HCT116 (cell line): ENCODE data around the gene CHI3L2. TPM values are rescaled to one million over a fixed set of nuclear protein-coding genes. Genes with fewer than 3 reads are reported as not detected.

Experiments
- ATAC-seq: fragments of 200-7000 bp; cut with Tn5 transposase; 2 replicates; pipeline ENCODE4 v1.9.1; 2020; ENCODE audit warnings: mild to moderate bottlenecking, moderate library complexity
- BruUV-seq: library from RNA; stranded (reverse); fragments of 400-500 nt; replicated peaks from 2 replicates; lab custom pipeline; 2021; lab: Mats Ljungman, UMichigan
- CTCF ChIA-PET: fragments of 300-600 bp; sonication (Branson Sonifier 250); formaldehyde crosslinking; loops from one replicate; lab custom pipeline; 2021; ENCODE audit warnings: antibody characterized with exemption; lab: Charles Lee
- POLR2A ChIA-PET: fragments of 300-600, 350-600 bp; sonication (Branson Sonifier 250); formaldehyde crosslinking; loops from one replicate; lab custom pipeline; 2021; ENCODE audit warnings: antibody characterized with exemption; lab: Charles Lee
- RAD21 ChIA-PET, 2 experiments: fragments of 300-600 bp; sonication (Branson Sonifier 250); formaldehyde crosslinking; loops; one replicate each; lab custom pipeline; 2023; ENCODE audit warnings: low total read pairs in 2 of 2; ENCODE audit not compliant: uncharacterized antibody in 2 of 2, unreplicated experiment in 2 of 2, low non-redundant PET in 1 of 2; lab: Charles Lee
- DNase-seq: peaks from one replicate; pipeline ENCODE4 v3.0.0-alpha.2; 2010; ENCODE audit warnings: low read depth, low spot score
- H2AFZ ChIP-seq: fragments of 200-600 bp; shearing (Covaris generic), sonication (generic); 2 replicates; pipeline ENCODE4 v1.6.1; 2017; ENCODE audit warnings: low read depth, mixed run types, mixed read lengths, antibody characterized with exemption, low read length; ENCODE audit not compliant: poor library complexity, severe bottlenecking
- H3K27ac ChIP-seq: 2 replicates; pipeline ENCODE4 v1.5.1; 2012; ENCODE audit warnings: low read depth, low read length
- H3K27me3 ChIP-seq: fragments of 200-600 bp; sonication (generic); 2 replicates; pipeline ENCODE4 v1.6.1; 2016; ENCODE audit warnings: mixed run types, low read length, mixed read lengths; ENCODE audit not compliant: insufficient read depth
- H3K36me3 ChIP-seq, 2 experiments: fragments of 200-500 bp in 1 of 2; fragments of 200-600 bp in 1 of 2; sonication (Bioruptor generic) in 1 of 2; sonication (generic) in 1 of 2; 2 replicates each; pipeline versions ENCODE4 v1.5.1 to v1.6.1; 2014 to 2016; ENCODE audit warnings: low read length in 2 of 2, inconsistent platforms in 1 of 2, mixed read lengths in 1 of 2, mixed run types in 1 of 2; ENCODE audit not compliant: insufficient read depth in 2 of 2, control insufficient read depth in 1 of 2
- H3K4me1 ChIP-seq, 2 experiments: fragments of 200-600 bp in 1 of 2; sonication (generic) in 1 of 2; 2 replicates each; pipeline versions ENCODE4 v1.5.1 to v1.6.1; 2012 to 2017; ENCODE audit warnings: low read length in 2 of 2, inconsistent platforms in 1 of 2, mild to moderate bottlenecking in 1 of 2, mixed read lengths in 1 of 2, mixed run types in 1 of 2, moderate library complexity in 1 of 2; ENCODE audit not compliant: insufficient read depth in 2 of 2, control insufficient read depth in 1 of 2
- H3K4me2 ChIP-seq: fragments of 200-600 bp; sonication (generic); 2 replicates; pipeline ENCODE4 v1.6.1; 2017; ENCODE audit warnings: mixed run types, low read length, mixed read lengths
- H3K4me3 ChIP-seq, 2 experiments: fragments of 200-600 bp in 1 of 2; sonication (generic) in 1 of 2; replicated peaks in 1 of 2; 2 replicates each; pipeline ENCODE4 v1.5.1; 2011 to 2016; ENCODE audit warnings: low read length in 2 of 2, control low read depth in 1 of 2, low read depth in 1 of 2, mild to moderate bottlenecking in 1 of 2, mixed read lengths in 1 of 2, mixed run types in 1 of 2
- H3K79me2 ChIP-seq: fragments of 200-600 bp; sonication (generic); 2 replicates; pipeline ENCODE4 v1.6.1; 2017; ENCODE audit warnings: mild to moderate bottlenecking, mixed run types, low read length, moderate library complexity, mixed read lengths; ENCODE audit not compliant: insufficient read depth
- H3K9ac ChIP-seq: fragments of 200-600 bp; sonication (generic); 2 replicates; pipeline ENCODE4 v1.6.1; 2016; ENCODE audit warnings: low read length, mixed read lengths
- H3K9me2 ChIP-seq: fragments of 200-600 bp; sonication (generic), shearing (Covaris generic); 2 replicates; pipeline ENCODE4 v1.6.1; 2017; ENCODE audit warnings: mixed run types, mild to moderate bottlenecking, moderate library complexity; ENCODE audit not compliant: insufficient read depth
- H3K9me3 ChIP-seq, 2 experiments: fragments of 200-500 bp in 1 of 2; fragments of 200-600 bp in 1 of 2; sonication (Bioruptor generic) in 1 of 2; sonication (generic) in 1 of 2; 2 replicates each; pipeline ENCODE4 v1.6.1; 2014 to 2017; ENCODE audit warnings: low read length in 2 of 2, mixed read lengths in 2 of 2, inconsistent platforms in 1 of 2, low read depth in 1 of 2, mild to moderate bottlenecking in 1 of 2, mixed run types in 1 of 2, moderate library complexity in 1 of 2; ENCODE audit not compliant: control insufficient read depth in 1 of 2, insufficient read depth in 1 of 2
- H4K20me1 ChIP-seq: fragments of 200-600 bp; sonication (generic), shearing (Covaris generic); 2 replicates; pipeline ENCODE4 v1.6.1; 2017; ENCODE audit warnings: mixed run types, mild to moderate bottlenecking, moderate library complexity; ENCODE audit not compliant: insufficient read depth
- CBX3 ChIP-seq: IDR thresholded peaks from 2 replicates; pipeline ENCODE4 v1.6.1; 2012; ENCODE audit warnings: low read depth
- CEBPB ChIP-seq: IDR thresholded peaks from 2 replicates; pipeline ENCODE4 v1.6.1; 2012; ENCODE audit warnings: low read depth
- ELF1 ChIP-seq: IDR thresholded peaks from 2 replicates; pipeline ENCODE4 v1.6.1; 2012; ENCODE audit warnings: low read depth, borderline replicate concordance
- EZH2 ChIP-seq: fragments of 200-600 bp; sonication (generic); IDR thresholded peaks from 2 replicates; pipeline ENCODE4 v1.6.1; 2017; ENCODE audit warnings: antibody characterized with exemption, mixed run types
- EZH2phosphoT487 ChIP-seq: fragments of 200-600 bp; IDR thresholded peaks from 2 replicates; pipeline ENCODE4 v1.6.1; 2018; ENCODE audit warnings: antibody characterized with exemption, borderline replicate concordance
- FOSL1 ChIP-seq: IDR thresholded peaks from 2 replicates; pipeline ENCODE4 v1.6.1; 2012; ENCODE audit warnings: low read depth
- JUND ChIP-seq: IDR thresholded peaks from 2 replicates; pipeline ENCODE4 v1.6.1; 2012
- MAX ChIP-seq: IDR thresholded peaks from 2 replicates; pipeline ENCODE4 v1.6.1; 2012
- POLR2AphosphoS5 ChIP-seq: IDR thresholded peaks from 2 replicates; pipeline ENCODE4 v1.6.1; 2011; ENCODE audit warnings: mild to moderate bottlenecking, low read depth, low read length, moderate library complexity
- RAD21 ChIP-seq: IDR thresholded peaks from 2 replicates; pipeline ENCODE4 v1.6.1; 2012; ENCODE audit warnings: low read depth, mild to moderate bottlenecking
- SIN3A ChIP-seq: IDR thresholded peaks from 2 replicates; pipeline ENCODE4 v1.6.1; 2012; ENCODE audit warnings: low read depth
- SP1 ChIP-seq: IDR thresholded peaks from 2 replicates; pipeline ENCODE4 v1.6.1; 2012; ENCODE audit warnings: low read depth
- SRF ChIP-seq: IDR thresholded peaks from 2 replicates; pipeline ENCODE4 v1.6.1; 2012; ENCODE audit warnings: low read depth
- TCF7L2 ChIP-seq: IDR thresholded peaks from 2 replicates; pipeline ENCODE4 v1.7.0; 2011; ENCODE audit warnings: borderline replicate concordance, inconsistent platforms; ENCODE audit not compliant: insufficient read depth, insufficient read length; ENCODE audit errors: extremely low read depth
- YY1 ChIP-seq: IDR thresholded peaks from 2 replicates; pipeline ENCODE4 v1.6.1; 2011; ENCODE audit warnings: low read length, low read depth, moderate library complexity, mild to moderate bottlenecking; ENCODE audit not compliant: insufficient replicate concordance; ENCODE audit errors: extremely low read depth
- ZFX ChIP-seq: fragments of 450-650 bp; IDR thresholded peaks from 2 replicates; pipeline ENCODE4 v1.6.1; 2017
- ZNF274 ChIP-seq: fragments of 200-500 bp; sonication (Bioruptor generic); IDR thresholded peaks from 2 replicates; pipeline ENCODE4 v1.6.1; 2014; ENCODE audit warnings: mild to moderate bottlenecking, low read depth, low read length, inconsistent platforms
- intact Hi-C: fragments of 100-400 bp; cut with micrococcal nuclease; formaldehyde crosslinking; loops from 2 replicates; pipeline ENCODE4 v1.10.0; 2022
- total RNA-seq: library from RNA; stranded (reverse); gene quantifications from one replicate; pipeline ENCODE4 v1.2.1, GENCODE V29; 2021; ENCODE audit not compliant: unreplicated experiment
- TF ChIP-seq, protein P1 (sequence below): IDR thresholded peaks from 2 replicates; pipeline ENCODE4 v1.6.1; 2012; ENCODE audit warnings: low read depth
- TF ChIP-seq, protein P2 (sequence below): IDR thresholded peaks from 2 replicates; pipeline ENCODE4 v1.6.1; 2011; ENCODE audit warnings: mild to moderate bottlenecking, low read length, moderate library complexity; ENCODE audit not compliant: insufficient replicate concordance; ENCODE audit errors: extremely low read depth

CHI3L2 gene
- total RNA-seq, 1 experiment from 2014 or later: not detected

DNA sequence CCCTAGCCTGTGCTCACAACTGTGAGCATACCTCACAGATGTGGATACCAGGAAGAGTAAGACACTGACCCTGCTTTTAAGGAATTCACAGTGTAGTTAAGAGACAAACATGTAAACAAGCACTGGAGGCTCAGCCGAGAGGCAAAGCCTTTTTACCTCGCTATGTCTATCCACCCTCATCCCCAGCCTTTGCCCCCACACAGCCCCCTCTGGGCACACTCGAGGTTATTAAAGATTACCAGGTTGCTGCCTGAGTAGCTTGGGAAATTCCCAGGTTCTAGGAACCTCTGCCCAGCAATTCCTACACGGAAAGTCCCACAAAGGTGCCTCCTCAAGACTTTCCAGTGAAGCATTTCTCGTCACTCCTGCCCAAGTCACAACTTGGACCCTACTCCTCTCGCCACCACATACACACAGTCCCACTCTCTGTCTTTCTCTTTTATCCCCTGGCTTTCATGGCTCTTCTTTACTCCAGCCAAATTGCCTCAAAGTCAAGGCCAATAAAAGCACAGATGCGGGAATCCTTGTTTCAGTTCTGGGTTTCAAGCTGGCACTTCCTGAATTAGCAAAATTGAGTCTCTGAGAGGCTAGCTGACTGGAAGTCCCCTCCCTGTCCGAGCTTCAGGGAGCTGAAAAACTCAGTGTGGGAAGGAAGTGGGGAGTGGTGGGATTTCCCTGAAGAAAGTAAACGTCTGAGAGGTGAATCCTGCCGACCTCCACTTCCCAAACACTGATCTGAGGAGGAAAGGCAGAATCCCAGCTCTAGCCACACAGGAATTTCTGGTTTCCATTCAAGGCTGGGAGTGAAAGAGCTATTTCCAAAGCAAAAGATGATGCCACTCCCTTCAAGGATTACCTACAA lies 34.6 kb upstream of the CHI3L2 start:
- ATAC-seq: no peak
- BruUV-seq: no TSS peak
- TF ChIP-seq TCF7L2: no peak
- no peak for TF ChIP-seq SIN3A
- no peak for TF ChIP-seq EZH2
- no peak for TF ChIP-seq SRF
- TF ChIP-seq ZNF274: no peak
- TF ChIP-seq RAD21: no peak
- no peak for TF ChIP-seq POLR2AphosphoS5
- TF ChIP-seq, protein P1, sequence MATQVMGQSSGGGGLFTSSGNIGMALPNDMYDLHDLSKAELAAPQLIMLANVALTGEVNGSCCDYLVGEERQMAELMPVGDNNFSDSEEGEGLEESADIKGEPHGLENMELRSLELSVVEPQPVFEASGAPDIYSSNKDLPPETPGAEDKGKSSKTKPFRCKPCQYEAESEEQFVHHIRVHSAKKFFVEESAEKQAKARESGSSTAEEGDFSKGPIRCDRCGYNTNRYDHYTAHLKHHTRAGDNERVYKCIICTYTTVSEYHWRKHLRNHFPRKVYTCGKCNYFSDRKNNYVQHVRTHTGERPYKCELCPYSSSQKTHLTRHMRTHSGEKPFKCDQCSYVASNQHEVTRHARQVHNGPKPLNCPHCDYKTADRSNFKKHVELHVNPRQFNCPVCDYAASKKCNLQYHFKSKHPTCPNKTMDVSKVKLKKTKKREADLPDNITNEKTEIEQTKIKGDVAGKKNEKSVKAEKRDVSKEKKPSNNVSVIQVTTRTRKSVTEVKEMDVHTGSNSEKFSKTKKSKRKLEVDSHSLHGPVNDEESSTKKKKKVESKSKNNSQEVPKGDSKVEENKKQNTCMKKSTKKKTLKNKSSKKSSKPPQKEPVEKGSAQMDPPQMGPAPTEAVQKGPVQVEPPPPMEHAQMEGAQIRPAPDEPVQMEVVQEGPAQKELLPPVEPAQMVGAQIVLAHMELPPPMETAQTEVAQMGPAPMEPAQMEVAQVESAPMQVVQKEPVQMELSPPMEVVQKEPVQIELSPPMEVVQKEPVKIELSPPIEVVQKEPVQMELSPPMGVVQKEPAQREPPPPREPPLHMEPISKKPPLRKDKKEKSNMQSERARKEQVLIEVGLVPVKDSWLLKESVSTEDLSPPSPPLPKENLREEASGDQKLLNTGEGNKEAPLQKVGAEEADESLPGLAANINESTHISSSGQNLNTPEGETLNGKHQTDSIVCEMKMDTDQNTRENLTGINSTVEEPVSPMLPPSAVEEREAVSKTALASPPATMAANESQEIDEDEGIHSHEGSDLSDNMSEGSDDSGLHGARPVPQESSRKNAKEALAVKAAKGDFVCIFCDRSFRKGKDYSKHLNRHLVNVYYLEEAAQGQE: no peak
- no peak for TF ChIP-seq CBX3
- TF ChIP-seq YY1: no peak
- no peak for TF ChIP-seq CEBPB
- TF ChIP-seq, protein P2, sequence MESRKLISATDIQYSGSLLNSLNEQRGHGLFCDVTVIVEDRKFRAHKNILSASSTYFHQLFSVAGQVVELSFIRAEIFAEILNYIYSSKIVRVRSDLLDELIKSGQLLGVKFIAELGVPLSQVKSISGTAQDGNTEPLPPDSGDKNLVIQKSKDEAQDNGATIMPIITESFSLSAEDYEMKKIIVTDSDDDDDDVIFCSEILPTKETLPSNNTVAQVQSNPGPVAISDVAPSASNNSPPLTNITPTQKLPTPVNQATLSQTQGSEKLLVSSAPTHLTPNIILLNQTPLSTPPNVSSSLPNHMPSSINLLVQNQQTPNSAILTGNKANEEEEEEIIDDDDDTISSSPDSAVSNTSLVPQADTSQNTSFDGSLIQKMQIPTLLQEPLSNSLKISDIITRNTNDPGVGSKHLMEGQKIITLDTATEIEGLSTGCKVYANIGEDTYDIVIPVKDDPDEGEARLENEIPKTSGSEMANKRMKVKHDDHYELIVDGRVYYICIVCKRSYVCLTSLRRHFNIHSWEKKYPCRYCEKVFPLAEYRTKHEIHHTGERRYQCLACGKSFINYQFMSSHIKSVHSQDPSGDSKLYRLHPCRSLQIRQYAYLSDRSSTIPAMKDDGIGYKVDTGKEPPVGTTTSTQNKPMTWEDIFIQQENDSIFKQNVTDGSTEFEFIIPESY: no peak
- TF ChIP-seq FOSL1: no peak
- TF ChIP-seq ELF1: no peak
- no peak for TF ChIP-seq EZH2phosphoT487
- no peak for TF ChIP-seq SP1
- TF ChIP-seq JUND: no peak
- no peak for TF ChIP-seq ZFX
- no peak for TF ChIP-seq MAX
- TF ChIP-seq, all 23 proteins: peak for 0
- no peak overlapping the region for H3K9ac ChIP-seq
- RAD21 ChIA-PET: no interaction called here
- no peak overlapping the region for H3K4me3 ChIP-seq
- H3K9me2 ChIP-seq: no peaks in the 10 kb centered on the region
- intact Hi-C loops: no loop called here
- H3K4me1 ChIP-seq: no peaks in the 10 kb centered on the region
- peaks cover 0 to 35% of the 10 kb centered on the region in 2 experiments; a peak in 3 of 4 replicates for H3K36me3 ChIP-seq
- no peaks in the 10 kb centered on the region for H3K79me2 ChIP-seq
- no peaks in the 10 kb centered on the region for H4K20me1 ChIP-seq
- no peak overlapping the region for H3K4me2 ChIP-seq
- CTCF ChIA-PET: no interaction called here
- no peaks in the 10 kb centered on the region for H3K27me3 ChIP-seq
- H3K27ac ChIP-seq: no peak overlapping the region
- H2AFZ ChIP-seq: no peak overlapping the region
- no peaks in the 10 kb centered on the region for H3K9me3 ChIP-seq
- DNase-seq: no peak
- POLR2A ChIA-PET: interaction anchor here (1.1 kb wide), 1 partner anchor 10 kb away, joined by 3 read pairs; no protein-coding TSS in a partner anchor
